ENCODE data around the gene CC2D1A.

DNA sequence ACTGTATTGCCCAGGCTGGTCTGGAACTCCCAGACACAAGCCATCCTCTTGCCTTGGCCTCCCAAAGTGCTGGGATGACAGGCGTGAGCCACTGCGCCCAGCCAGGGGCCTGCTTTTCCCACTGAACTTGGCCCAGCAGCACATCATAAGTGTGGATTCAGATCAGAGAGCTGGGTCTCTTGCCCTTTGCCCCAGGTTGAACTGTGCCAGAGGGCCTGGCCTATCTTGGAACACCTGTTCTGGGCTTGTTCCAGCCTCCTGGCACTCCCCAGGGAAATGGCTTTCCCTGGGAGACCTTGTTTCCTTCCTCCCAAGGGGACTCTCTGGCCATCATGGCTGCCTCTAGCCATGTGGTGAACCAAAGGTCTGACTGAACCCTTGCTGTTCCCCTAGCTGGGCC, 3.4 kb downstream of the CC2D1A start:
- TF ChIP-seq CTCF (IDR thresholded peaks at IDR 0.05) (no peak), POLR2A (IDR thresholded peaks at IDR 0.05) (no peak)
